K562 (cell line): ENCODE data around the gene RRAD. TPM values are rescaled to one million over a fixed set of nuclear protein-coding genes. Genes with fewer than 3 reads are reported as not detected.

Experiments used
- ADNP ChIP-seq: fragments of 200-800 bp; sonication (Bioruptor generic); IDR thresholded peaks from 2 replicates; pipeline ENCODE4 v1.6.1; 2016; ENCODE audit warnings: missing genetic modification characterization, missing compliant biosample characterization
- CHD4 ChIP-seq: fragments of 200-600 bp; sonication (generic); IDR thresholded peaks from 3 replicates; pipeline ENCODE4 v1.6.1; 2012; ENCODE audit warnings: low read depth, mild to moderate bottlenecking, mixed read lengths, low read length, inconsistent platforms; ENCODE audit not compliant: insufficient read depth, insufficient replicate concordance, poor library complexity, severe bottlenecking
- FOXP1 ChIP-seq: sonication (generic); formaldehyde crosslinking; IDR thresholded peaks from 2 replicates; pipeline ENCODE4 v1.8.0; 2022; ENCODE audit warnings: mild to moderate bottlenecking, missing genetic modification reagents
- NFE2L1 ChIP-seq: fragments of 450-650 bp; IDR thresholded peaks from 2 replicates; pipeline ENCODE4 v1.6.1; 2016; ENCODE audit warnings: missing genetic modification characterization, low read depth, mild to moderate bottlenecking, missing compliant biosample characterization, moderate library complexity, borderline replicate concordance
- NFXL1 ChIP-seq: fragments of 450-650 bp; formaldehyde crosslinking; IDR thresholded peaks from 2 replicates; pipeline ENCODE4 v1.4.0; 2021; ENCODE audit warnings: mild to moderate bottlenecking
- RBM15 ChIP-seq: fragments of 200-400 bp; formaldehyde crosslinking; IDR thresholded peaks from 2 replicates; pipeline ENCODE4 v1.6.1; 2018; ENCODE audit warnings: mild to moderate bottlenecking, low read length, moderate library complexity; ENCODE audit not compliant: insufficient read depth
- SOX6 ChIP-seq: fragments of 450-650 bp; IDR thresholded peaks from 2 replicates; pipeline ENCODE4 v1.6.1; 2014; ENCODE audit warnings: mild to moderate bottlenecking
- polyA plus RNA-seq, 8 experiments: library from polyadenylated mRNA; depleted of rRNA in 4 of 8; stranded (reverse) in 5 of 8; unstranded in 3 of 8; fragments of >200 nt; fragmentation: Nextera tagmentation in 2 of 8; fragmentation: Illumina TruSeq in 1 of 8; extraction: Ambion mirVana in 2 of 8; extraction: Trizol in 1 of 8; gene quantifications; 2 replicates each; pipeline versions ENCODE4 v1.2.1 to v1.2.3, GENCODE V29; 2011 to 2014; ENCODE audit warnings: inconsistent platforms in 1 of 8, missing spikeins in 1 of 8
- total RNA-seq, 7 experiments: library from RNA; depleted of rRNA in 6 of 7; stranded (reverse); fragments of >200 nt in 6 of 7; fragmentation: Illumina TruSeq in 2 of 7; extraction: Trizol in 2 of 7; gene quantifications; 2 replicates each; pipeline versions ENCODE4 v1.2.1 to v1.2.3, GENCODE V29; 2011 to 2021; ENCODE audit warnings: low replicate concordance in 1 of 7
- TF ChIP-seq, protein P1 (sequence below): fragments of 450-650 bp; IDR thresholded peaks from 2 replicates; pipeline ENCODE4 v1.6.1; 2017; ENCODE audit warnings: mild to moderate bottlenecking, moderate library complexity
- TF ChIP-seq, protein P2 (sequence below): sonication (generic); formaldehyde crosslinking; IDR thresholded peaks from 2 replicates; pipeline ENCODE4 v1.8.1; 2023; ENCODE audit warnings: mild to moderate bottlenecking, missing genetic modification reagents
- TF ChIP-seq, protein P3 (sequence below): sonication (generic); formaldehyde crosslinking; IDR thresholded peaks from 2 replicates; pipeline ENCODE4 v1.8.0; 2022; ENCODE audit warnings: mild to moderate bottlenecking, low read depth, missing genetic modification reagents
- TF ChIP-seq, protein P4 (sequence below), 2 experiments: fragments of 450-650 bp in 1 of 2; sonication (generic) in 1 of 2; formaldehyde crosslinking in 1 of 2; IDR thresholded peaks; 2 replicates each; pipeline versions ENCODE4 v1.7.1 to v1.9.0; 2016 to 2022; ENCODE audit warnings: inconsistent platforms in 1 of 2, mild to moderate bottlenecking in 1 of 2, missing genetic modification reagents in 1 of 2

The RRAD gene
- total and polyA plus RNA-seq, 9 of the 15 experiments (the other 6 are each of a cell fraction or from before 2014, with no cell fraction given) = 0.09 to 0.20 (median 0.13) TPM; not detected in 5

DNA sequence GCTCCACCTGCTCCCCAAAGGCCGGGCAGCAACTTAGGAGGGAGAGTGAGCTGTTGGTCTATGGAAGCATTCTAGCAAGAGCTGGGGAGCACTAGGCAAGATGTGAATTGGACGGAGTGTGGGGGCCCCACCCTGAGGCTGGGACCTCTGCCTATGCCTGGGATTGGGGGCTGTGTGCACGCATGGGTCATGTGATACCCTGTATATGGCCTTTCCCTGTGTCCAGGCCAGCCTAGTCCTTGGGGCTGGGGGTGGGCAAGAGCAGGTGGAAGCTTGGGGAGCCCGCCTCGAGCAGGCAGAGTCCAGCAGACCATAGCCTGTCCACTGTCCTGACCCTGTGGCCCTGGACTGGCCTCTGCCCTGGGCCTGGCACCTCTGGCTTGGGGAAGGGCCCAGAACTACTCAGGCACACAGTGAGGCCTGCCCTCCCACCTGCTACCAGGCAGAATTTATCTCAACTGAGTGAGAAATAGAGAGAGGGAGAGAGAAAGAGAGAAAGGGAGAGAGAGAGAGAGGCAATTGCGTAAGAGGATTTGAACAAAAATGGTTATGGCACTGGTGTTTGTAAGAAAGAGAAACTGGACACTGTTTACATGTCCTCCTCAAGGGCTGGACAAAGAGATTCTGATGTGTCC is 25.9 kb downstream of the RRAD start (continued):
- TF ChIP-seq, protein P1, sequence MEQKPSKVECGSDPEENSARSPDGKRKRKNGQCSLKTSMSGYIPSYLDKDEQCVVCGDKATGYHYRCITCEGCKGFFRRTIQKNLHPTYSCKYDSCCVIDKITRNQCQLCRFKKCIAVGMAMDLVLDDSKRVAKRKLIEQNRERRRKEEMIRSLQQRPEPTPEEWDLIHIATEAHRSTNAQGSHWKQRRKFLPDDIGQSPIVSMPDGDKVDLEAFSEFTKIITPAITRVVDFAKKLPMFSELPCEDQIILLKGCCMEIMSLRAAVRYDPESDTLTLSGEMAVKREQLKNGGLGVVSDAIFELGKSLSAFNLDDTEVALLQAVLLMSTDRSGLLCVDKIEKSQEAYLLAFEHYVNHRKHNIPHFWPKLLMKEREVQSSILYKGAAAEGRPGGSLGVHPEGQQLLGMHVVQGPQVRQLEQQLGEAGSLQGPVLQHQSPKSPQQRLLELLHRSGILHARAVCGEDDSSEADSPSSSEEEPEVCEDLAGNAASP = no peak
- TF ChIP-seq, protein P2, sequence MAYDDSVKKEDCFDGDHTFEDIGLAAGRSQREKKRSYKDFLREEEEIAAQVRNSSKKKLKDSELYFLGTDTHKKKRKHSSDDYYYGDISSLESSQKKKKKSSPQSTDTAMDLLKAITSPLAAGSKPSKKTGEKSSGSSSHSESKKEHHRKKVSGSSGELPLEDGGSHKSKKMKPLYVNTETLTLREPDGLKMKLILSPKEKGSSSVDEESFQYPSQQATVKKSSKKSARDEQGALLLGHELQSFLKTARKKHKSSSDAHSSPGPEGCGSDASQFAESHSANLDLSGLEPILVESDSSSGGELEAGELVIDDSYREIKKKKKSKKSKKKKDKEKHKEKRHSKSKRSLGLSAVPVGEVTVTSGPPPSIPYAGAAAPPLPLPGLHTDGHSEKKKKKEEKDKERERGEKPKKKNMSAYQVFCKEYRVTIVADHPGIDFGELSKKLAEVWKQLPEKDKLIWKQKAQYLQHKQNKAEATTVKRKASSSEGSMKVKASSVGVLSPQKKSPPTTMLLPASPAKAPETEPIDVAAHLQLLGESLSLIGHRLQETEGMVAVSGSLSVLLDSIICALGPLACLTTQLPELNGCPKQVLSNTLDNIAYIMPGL (CRISPR knock-in tag) = no peak
- TF ChIP-seq SOX6 = no peak
- TF ChIP-seq NFXL1 (CRISPR knock-in tag) = no peak
- TF ChIP-seq ADNP (tag) = peak; percentile 98
- no peak for TF ChIP-seq RBM15
- 0 out of 2 replicates have a peak, but pooled peaks have one; percentile 2 for TF ChIP-seq NFE2L1 (tag)
- TF ChIP-seq, protein P3, sequence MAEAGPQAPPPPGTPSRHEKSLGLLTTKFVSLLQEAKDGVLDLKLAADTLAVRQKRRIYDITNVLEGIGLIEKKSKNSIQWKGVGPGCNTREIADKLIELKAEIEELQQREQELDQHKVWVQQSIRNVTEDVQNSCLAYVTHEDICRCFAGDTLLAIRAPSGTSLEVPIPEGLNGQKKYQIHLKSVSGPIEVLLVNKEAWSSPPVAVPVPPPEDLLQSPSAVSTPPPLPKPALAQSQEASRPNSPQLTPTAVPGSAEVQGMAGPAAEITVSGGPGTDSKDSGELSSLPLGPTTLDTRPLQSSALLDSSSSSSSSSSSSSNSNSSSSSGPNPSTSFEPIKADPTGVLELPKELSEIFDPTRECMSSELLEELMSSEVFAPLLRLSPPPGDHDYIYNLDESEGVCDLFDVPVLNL = no peak; the same call in 1 of the 2 replicates
- peak; percentile 45; the same call in 1 of the 2 replicates for TF ChIP-seq FOXP1 (CRISPR knock-in tag)
- TF ChIP-seq, protein P4, sequence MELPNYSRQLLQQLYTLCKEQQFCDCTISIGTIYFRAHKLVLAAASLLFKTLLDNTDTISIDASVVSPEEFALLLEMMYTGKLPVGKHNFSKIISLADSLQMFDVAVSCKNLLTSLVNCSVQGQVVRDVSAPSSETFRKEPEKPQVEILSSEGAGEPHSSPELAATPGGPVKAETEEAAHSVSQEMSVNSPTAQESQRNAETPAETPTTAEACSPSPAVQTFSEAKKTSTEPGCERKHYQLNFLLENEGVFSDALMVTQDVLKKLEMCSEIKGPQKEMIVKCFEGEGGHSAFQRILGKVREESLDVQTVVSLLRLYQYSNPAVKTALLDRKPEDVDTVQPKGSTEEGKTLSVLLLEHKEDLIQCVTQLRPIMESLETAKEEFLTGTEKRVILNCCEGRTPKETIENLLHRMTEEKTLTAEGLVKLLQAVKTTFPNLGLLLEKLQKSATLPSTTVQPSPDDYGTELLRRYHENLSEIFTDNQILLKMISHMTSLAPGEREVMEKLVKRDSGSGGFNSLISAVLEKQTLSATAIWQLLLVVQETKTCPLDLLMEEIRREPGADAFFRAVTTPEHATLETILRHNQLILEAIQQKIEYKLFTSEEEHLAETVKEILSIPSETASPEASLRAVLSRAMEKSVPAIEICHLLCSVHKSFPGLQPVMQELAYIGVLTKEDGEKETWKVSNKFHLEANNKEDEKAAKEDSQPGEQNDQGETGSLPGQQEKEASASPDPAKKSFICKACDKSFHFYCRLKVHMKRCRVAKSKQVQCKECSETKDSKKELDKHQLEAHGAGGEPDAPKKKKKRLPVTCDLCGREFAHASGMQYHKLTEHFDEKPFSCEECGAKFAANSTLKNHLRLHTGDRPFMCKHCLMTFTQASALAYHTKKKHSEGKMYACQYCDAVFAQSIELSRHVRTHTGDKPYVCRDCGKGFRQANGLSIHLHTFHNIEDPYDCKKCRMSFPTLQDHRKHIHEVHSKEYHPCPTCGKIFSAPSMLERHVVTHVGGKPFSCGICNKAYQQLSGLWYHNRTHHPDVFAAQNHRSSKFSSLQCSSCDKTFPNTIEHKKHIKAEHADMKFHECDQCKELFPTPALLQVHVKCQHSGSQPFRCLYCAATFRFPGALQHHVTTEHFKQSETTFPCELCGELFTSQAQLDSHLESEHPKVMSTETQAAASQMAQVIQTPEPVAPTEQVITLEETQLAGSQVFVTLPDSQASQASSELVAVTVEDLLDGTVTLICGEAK (IDR thresholded peaks at IDR 0.05) = peak; percentile 23; the same call in 1 of the 2 replicates
- TF ChIP-seq, protein P4 (CRISPR knock-in tag; IDR thresholded peaks at IDR 0.05) = no peak
- no peak for TF ChIP-seq CHD4
